SJSA1 (cell line): ENCODE results near the gene SLC15A3. TPM values are rescaled to one million over a fixed set of nuclear protein-coding genes. Genes with fewer than 3 reads are reported as not detected.
A peak's percentile ranks its signal among the peaks of the same experiment; 100 is the strongest.
"Not testable (repeated sequence)": the region's sequence is repeated elsewhere in the genome, so short reads cannot be mapped to it uniquely, and the experiment has no call there.

Experiments
- DNase-seq, 2 experiments: peaks; one replicate each; pipeline ENCODE4 v3.0.0-alpha.2; 2015 to 2020; ENCODE audit warnings: low spot score in 2 of 2, low read depth in 1 of 2
- H3K27ac ChIP-seq: fragments of 250-450 bp; sonication (Bioruptor Pico); 2 replicates; pipeline ENCODE4 v1.5.1; 2020; ENCODE audit warnings: mild to moderate bottlenecking, moderate library complexity
- H3K27me3 ChIP-seq: fragments of 250-450 bp; sonication (Bioruptor Pico); replicated peaks from 2 replicates; pipeline ENCODE4 v1.5.1; 2020; ENCODE audit warnings: mild to moderate bottlenecking, moderate library complexity
- H3K36me3 ChIP-seq: fragments of 250-450 bp; sonication (Bioruptor Pico); 2 replicates; pipeline ENCODE4 v1.5.1; 2020; ENCODE audit warnings: mild to moderate bottlenecking
- H3K4me1 ChIP-seq: fragments of 250-450 bp; sonication (Bioruptor Pico); replicated peaks from 2 replicates; pipeline ENCODE4 v1.6.1; 2021; ENCODE audit warnings: mild to moderate bottlenecking
- H3K4me3 ChIP-seq: fragments of 250-450 bp; sonication (Bioruptor Pico); 2 replicates; pipeline ENCODE4 v1.5.1; 2020; ENCODE audit warnings: mild to moderate bottlenecking
- H3K9me3 ChIP-seq: fragments of 250-450 bp; sonication (Bioruptor Pico); replicated peaks from 2 replicates; pipeline ENCODE4 v1.5.1; 2020; ENCODE audit warnings: mild to moderate bottlenecking
- total RNA-seq: library from RNA; depleted of rRNA; stranded (reverse); fragments of >200 nt; shearing (Covaris generic); gene quantifications from 2 replicates; pipeline ENCODE4 v1.2.3, GENCODE V29; 2014

Gene SLC15A3
- total RNA-seq, 1 experiment from 2014 or later: 26.5 TPM

DNA sequence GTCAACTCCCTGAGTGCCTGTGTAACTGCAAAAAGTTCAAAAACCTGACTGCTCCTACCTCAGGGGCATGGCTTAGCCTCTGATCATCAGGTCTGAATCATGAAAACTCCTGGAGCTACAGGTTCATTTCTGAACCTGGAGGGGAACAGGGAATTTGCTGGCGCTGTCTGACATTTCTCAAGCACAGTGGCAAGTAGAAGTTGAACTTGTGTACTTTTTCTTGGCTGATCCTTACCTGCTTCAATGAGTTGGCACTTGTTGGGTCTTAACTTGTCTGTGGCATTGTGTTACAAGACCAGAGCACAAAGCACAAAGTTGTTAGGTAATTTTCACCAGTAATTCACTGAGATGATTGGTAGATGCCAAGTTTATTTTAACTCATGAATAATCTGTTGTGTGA lies 34.7 kb downstream of the SLC15A3 start:
- Histone ChIP-seq H3K4me1 (peaks cover 33% of the 10 kb centered on the region), H3K27me3 (no peaks in the 10 kb centered on the region), H3K4me3 (no peak overlapping the region), H3K27ac (no peak overlapping the region), H3K9me3 (no peaks in the 10 kb centered on the region), H3K36me3 (peaks cover 34% of the 10 kb centered on the region)
- DNase-seq: no peak

DNA sequence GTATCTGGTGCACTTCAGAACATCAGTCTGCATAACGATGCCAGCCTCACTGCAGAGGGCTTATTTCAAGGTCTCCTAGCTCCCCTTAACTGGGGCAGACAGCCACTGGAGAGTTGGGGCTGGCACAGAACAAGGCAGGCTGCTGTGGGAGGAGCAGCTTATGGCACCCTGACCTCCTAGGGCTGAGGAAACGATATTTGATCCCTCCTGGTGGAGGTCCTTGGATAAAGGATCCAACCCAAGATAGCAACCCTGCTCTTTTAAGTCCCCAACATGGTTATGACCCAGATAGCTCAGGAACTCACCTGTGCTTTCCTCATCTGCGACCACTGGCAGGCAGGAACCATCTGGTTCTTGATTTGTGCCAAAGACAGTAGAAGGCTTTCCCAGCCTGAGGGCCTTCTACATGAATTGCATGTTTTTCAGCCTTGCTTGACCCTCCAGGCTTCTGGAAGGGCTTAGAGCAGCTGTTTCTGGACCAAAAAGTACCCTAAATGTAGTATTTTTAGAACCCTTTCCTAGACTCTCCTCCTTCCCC lies 35.2 kb downstream of the SLC15A3 start:
- no peak overlapping the region for H3K27ac ChIP-seq
- H3K9me3 ChIP-seq: no peaks in the 10 kb centered on the region
- peaks cover 33% of the 10 kb centered on the region for H3K4me1 ChIP-seq
- H3K36me3 ChIP-seq: peaks cover 29% of the 10 kb centered on the region
- H3K27me3 ChIP-seq: no peaks in the 10 kb centered on the region
- DNase-seq: no peak
- no peak overlapping the region for H3K4me3 ChIP-seq

DNA sequence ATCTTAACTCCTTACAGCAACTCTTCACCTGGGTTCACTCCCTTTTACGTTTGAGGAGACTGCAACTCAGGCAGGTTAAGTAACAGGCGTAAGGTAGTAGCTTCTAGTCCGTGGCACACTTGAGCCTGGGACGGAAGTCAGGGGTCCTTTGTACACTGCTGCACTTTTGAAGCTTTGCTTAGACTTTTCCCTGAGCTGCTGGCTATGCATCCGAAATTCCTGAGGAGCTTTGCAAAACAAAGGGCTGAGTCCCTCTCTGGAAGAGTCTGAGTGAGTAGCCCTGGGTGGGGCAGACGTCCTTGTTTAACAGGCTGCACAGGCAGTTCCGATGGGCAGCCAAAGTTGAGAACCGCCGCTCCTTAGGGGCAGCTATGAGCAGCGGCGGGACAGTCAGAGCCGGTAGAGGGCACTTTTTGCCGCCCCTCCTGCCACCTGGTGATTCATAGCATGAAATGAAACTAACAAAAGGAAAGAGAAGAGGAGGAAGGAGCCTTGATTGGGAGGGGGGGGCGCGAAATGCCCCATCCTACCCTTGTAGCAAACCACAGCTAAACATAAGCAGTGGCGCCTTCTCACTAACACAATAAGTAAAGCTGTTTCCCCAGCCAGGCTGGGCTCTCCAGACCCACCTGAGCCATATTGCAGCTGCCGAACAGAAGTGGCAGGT lies 36.6 kb downstream of the SLC15A3 start:
- peak overlapping the region; percentile 60 for H3K4me3 ChIP-seq
- H3K27ac ChIP-seq: peak overlapping the region; percentile 22
- H3K9me3 ChIP-seq: no peaks in the 10 kb centered on the region
- H3K36me3 ChIP-seq: peaks cover 15% of the 10 kb centered on the region
- DNase-seq: peak; percentile 89 to 92
- H3K4me1 ChIP-seq: peaks cover 33% of the 10 kb centered on the region
- no peaks in the 10 kb centered on the region for H3K27me3 ChIP-seq

DNA sequence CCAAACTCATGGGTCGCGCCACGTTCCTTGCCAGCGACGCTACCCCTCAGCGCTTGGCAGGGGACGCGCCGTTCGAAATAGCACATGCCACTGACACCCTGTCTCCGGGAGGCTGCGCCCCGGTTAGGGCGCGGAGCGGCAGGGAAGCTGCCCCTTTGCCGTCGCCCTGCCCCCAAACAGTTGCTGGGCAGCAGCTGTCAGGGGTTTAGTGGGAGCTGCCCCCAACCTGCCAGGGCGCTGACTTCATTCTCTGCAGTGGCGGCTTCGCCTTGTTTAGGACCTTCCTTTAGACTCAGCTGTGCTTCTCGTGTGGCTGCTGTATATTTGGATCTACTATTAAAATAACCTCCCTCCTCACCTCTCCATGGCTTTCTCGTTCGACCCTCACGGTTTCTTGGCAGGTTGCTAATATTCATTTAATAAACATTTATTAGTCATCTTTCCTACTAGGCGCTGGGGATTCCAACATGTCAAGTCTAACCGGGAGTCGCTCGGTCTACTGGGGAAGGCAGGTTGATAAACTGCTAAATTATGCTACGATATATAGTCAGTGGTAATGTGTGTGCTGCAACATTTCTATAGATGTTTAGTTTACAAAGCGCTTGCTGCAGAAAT lies 37.2 kb downstream of the SLC15A3 start:
- peak in 1 of 2 experiments; percentile 64 for DNase-seq
- Histone ChIP-seq H3K36me3 (peaks cover 9% of the 10 kb centered on the region), H3K4me1 (peaks cover 33% of the 10 kb centered on the region), H3K27ac (peak overlapping the region; percentile 64), H3K9me3 (no peaks in the 10 kb centered on the region), H3K4me3 (peak overlapping the region; percentile 60), H3K27me3 (no peaks in the 10 kb centered on the region)

DNA sequence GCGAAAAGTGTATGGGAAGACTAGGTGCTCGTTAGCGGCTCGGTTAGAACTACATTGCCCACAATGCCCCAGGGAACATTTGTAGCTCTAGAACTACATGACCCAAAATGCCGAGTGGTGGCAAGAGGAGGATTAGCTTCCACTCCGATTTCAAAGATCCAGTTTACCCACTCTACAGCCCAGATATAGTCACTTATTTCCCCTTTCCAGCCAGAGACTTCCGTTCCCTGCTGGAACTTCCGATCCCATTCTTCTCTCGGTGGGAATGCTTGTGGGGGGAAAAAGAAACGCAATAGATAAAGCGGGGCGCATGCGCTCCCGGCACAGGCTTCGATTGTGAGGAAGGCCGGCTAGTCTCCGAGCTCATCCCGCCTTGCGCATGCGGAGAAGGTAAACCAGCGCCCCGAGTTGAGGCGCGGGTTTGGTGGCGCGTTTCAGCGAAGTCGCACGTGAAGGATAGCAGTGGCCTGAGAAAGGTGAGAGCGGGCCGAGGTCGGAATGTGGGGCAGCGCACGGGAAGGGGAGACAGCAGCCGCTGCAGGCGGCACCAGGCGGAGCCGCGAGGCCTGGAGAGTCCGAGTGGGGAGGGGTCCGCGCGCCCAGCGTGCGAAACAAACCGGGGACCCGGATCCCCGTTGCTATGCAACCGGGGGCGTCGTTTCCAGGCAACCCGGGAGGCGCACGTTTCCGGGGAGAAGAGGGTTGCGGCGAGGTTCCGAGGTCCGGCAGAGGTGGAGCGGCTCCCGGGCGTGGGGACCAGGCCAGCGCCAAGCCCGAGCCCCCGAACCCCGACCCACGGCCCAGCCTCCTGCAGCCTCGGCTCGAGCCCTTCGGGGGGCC lies 38.0 kb downstream of the SLC15A3 start, which contains the start of gene TMEM109:
Gene TMEM109 (plus strand): TSS at position 366 of the 840 bp plus-strand sequence. CDS start 5,536 bp downstream, outside the sequence.
- Histone ChIP-seq H3K4me3 (peak within 1 kb of the TSS; percentile 60), H3K27ac (peak within 1 kb of the TSS; percentile 64), H3K4me1 (peaks cover 30% of the 10 kb centered on the region), H3K27me3 (no peaks in the 10 kb centered on the region), H3K9me3 (no peaks in the 10 kb centered on the region), H3K36me3 (peaks cover 4% of the 10 kb centered on the region; the same call in 1 of the 2 replicates)
- DNase-seq: peak; percentile 92 to 97

DNA sequence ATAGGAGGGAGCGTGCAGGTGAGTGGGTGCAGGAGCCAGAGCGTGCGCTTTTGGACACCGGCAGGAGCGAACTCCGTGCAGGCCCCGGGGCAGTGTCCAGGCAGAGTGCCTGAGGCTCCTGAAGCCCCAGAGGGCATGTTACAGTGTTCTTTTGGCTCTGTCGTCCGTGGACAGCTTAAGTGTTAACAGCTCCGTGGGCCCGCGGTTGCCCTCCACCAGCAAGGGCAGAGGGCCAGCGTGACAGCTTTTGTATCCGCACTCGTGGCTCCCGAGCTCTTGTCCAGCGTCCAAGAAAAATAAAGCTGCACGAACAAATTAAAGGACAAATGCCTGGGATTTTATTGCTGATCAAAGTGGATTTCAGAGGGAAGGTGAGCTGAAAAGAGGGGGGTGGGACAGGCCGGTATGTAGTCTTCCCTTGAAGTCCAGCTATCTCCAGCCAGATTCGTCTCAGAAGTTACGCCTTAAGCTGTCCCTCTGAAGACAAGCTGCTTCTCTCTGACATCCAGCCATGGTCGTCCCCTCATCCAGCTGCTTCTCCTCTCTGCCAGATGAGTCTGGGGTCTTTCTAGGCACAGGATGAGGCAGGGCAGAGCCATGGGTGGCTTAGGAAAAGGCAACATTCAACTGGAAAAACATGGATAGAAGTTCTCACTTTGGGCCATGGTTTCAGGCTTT lies 39.0 kb downstream of the SLC15A3 start:
- peaks cover 25% of the 10 kb centered on the region for H3K4me1 ChIP-seq
- peak overlapping the region; percentile 60; the same call in 1 of the 2 replicates for H3K4me3 ChIP-seq
- H3K36me3 ChIP-seq: peaks cover 4% of the 10 kb centered on the region; the same call in 1 of the 2 replicates
- peak overlapping the region; percentile 64 for H3K27ac ChIP-seq
- H3K9me3 ChIP-seq: no peaks in the 10 kb centered on the region
- DNase-seq: no peak
- no peaks in the 10 kb centered on the region for H3K27me3 ChIP-seq

DNA sequence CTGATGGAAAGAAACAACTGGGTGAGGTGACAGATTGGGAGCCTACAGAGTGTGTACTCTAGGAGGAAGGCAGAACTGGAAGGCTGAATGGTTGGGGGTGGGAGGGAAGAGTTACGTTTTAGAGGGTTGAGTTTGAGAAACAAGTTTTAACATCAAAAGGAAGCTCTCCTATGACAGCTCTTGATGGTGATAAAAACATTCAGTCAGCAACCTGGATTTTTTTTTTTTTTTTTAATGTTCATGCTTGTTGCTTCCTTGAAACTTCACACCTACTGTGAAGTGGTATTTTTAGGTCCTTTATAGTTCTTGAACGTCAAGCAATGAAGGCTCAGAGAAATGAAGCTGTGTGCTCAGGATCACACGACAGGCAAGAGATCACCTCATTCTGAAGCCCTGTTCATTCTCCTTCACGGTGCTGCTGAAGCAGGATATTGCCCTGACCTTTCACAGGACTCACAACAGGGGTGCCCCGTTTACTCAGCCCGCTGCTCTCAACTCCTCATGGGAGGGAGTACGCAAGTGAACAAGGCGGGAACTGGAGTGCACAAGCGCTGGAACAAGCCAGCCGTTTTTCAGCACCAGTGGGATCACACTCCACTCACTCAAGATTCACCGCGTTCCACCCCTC lies 39.6 kb downstream of the SLC15A3 start:
- DNase-seq: no peak
- Histone ChIP-seq H3K27me3 (no peaks in the 10 kb centered on the region), H3K4me1 (peaks cover 25% of the 10 kb centered on the region), H3K9me3 (no peaks in the 10 kb centered on the region), H3K4me3 (no peak overlapping the region), H3K27ac (no peak overlapping the region), H3K36me3 (peaks cover 4% of the 10 kb centered on the region; the same call in 1 of the 2 replicates)

DNA sequence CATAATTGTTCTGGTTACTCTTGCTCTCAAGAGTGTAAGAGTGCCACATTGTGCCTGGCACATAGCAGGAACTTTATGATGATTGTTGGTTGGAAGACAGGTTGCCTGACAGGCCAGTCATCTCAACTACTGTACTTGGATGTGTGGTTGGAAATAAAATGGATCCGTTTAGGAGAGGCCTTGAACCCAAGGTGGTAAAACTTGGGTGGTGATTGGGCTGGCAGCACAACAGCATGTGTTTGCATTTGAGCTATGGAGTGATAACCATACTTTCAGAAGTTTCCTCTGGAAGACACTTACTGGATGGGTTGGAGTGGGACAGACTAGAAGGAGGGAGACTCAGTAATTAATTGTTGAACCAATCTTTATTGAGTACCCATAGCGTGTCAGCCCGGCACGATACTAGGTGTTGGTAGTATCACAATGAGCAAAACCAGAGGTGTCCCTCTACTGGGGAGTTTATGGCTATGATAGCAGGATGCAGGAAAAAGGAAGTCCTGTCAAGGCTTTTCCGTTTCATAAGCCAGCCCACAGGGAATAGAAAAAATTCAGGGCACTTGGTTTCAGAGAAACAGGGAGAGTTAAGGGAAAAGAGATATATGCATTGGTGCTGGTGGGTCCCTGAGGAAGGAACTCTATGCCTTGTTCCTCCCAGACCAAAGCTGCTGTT lies 41.1 kb downstream of the SLC15A3 start:
- Histone ChIP-seq H3K27ac (no peak overlapping the region), H3K9me3 (no peaks in the 10 kb centered on the region), H3K4me1 (peaks cover 23% of the 10 kb centered on the region), H3K27me3 (no peaks in the 10 kb centered on the region), H3K4me3 (no peak overlapping the region), H3K36me3 (peaks cover 4% of the 10 kb centered on the region)
- no peak for DNase-seq

DNA sequence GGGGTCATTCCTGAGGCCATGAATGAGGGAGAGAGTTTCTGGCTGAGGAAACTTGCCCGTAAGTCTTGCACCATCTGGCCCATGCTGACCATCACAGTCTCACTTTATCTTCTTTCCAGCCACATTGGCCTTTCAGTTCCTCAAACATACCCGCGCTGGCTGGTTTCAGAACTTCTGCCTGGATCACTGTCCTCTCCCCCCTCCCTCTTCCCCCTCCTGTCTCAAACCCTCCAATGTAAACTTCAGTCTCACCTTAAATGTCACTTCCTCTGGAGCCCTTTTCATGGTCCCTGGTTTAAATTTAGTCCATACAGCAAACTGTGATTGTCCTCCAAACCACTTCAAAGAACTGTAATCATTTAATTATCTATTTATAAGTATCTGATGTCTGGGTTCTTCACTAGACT lies 41.7 kb downstream of the SLC15A3 start:
- Histone ChIP-seq H3K36me3 (peaks cover 4% of the 10 kb centered on the region), H3K4me3 (no peak overlapping the region), H3K4me1 (peaks cover 19% of the 10 kb centered on the region), H3K27me3 (no peaks in the 10 kb centered on the region), H3K27ac (no peak overlapping the region), H3K9me3 (no peaks in the 10 kb centered on the region)
- no peak for DNase-seq

DNA sequence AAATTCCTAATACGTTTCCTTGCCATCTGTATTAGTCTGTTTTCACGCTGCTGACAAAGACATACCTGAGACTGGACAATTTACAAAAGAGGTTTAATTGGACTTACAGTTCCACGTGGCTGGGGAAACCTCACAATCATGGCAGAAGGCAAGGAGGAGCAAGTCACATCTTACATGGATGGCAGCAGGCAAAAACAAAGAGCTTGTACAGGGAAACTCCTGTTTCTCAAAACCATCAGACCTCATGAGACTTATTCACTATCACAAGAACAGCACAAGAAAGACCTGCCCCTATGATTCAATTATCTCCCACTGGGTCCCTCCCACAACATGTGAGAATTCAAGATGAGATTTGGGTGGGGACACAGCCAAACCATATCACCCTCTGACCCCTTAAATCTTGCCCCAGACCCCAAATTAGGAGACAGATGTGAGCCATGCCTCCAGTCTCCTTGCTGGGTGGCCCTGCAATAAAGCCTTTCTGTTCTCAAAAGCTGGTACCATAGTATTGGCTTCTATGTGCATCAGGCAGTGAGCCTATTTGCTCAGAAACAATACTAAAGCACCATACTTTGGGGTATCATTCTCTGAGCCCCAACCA lies 42.2 kb downstream of the SLC15A3 start:
- H3K27me3 ChIP-seq, H3K9me3 ChIP-seq, H3K36me3 ChIP-seq, DNase-seq, H3K27ac ChIP-seq, H3K4me3 ChIP-seq: not testable (repeated sequence)
- H3K4me1 ChIP-seq: peaks cover 20% of the 10 kb centered on the region

DNA sequence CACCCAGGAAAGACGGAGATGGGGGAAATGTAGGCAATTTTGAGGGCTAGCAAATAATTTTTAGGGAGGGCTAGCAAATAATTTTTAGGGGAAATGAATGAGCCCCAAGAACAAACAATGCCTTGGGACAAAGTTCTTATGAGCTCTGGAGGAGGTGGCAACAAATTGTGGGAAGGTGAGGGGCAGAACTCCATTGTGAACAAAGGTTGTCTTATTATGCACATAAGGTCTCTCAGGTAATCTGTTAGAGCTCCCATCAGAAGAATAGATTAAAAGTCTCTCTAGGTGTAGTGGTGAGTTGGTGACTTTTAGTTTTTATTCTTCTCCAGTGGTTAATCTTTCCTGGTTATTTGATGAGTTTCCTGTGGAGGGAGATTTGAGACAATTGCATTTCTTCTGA lies 43.2 kb downstream of the SLC15A3 start:
- Histone ChIP-seq H3K27me3 (no peaks in the 10 kb centered on the region), H3K4me1 (peaks cover 13% of the 10 kb centered on the region), H3K36me3 (peaks cover 12% of the 10 kb centered on the region), H3K4me3 (no peak overlapping the region), H3K27ac (no peak overlapping the region), H3K9me3 (no peaks in the 10 kb centered on the region)
- no peak for DNase-seq
